ENCODE measurements around the gene ANKRD10. TPM values are rescaled to one million over a fixed set of nuclear protein-coding genes. Genes with fewer than 3 reads are reported as not detected.

Gene ANKRD10
- total and polyA plus RNA-seq, 10 of the 15 experiments (the other 5 are each of a cell fraction or from before 2014, with no cell fraction given) = 47.1 to 199 (median 97.2) TPM

DNA sequence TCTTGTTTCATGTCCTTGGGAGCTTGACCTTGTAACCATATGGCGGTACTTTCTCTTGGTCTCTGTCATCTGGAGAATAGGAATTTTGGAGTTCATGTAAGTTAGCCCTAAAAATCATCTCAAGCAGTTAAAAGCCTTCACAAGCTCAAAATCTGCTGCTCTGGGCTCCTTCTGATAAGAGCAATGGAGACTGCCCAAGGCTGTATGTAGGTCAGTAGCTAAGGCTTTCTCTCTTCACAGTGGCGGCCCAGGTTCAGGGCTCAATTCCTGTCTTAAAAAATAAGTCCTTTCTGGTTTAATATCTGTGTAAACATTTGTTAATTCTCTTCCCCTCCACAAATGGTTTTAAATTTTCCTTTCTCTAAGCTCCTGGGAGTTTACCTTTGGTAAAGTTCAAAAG lies 45.3 kb upstream of the ANKRD10 start (continued):
- no peak for TF ChIP-seq RAD51 (IDR thresholded peaks at IDR 0.05)
- no peak for TF ChIP-seq NRF1 (conservative IDR thresholded peaks at IDR 0.05; ENCODE audit: low read depth, low read length)
- TF ChIP-seq TBL1XR1 (IDR thresholded peaks at IDR 0.05; ENCODE audit: low read depth, low read length) = no peak
- no peak for TF ChIP-seq TAF1 (IDR thresholded peaks at IDR 0.05; ENCODE audit: borderline replicate concordance, low read depth, low read length)
- TF ChIP-seq EED (IDR thresholded peaks at IDR 0.05; ENCODE audit: low read depth) = no peak
- no peak for TF ChIP-seq CHD1 (IDR thresholded peaks at IDR 0.05; ENCODE audit: low read depth, low read length)
- TF ChIP-seq, protein P1, sequence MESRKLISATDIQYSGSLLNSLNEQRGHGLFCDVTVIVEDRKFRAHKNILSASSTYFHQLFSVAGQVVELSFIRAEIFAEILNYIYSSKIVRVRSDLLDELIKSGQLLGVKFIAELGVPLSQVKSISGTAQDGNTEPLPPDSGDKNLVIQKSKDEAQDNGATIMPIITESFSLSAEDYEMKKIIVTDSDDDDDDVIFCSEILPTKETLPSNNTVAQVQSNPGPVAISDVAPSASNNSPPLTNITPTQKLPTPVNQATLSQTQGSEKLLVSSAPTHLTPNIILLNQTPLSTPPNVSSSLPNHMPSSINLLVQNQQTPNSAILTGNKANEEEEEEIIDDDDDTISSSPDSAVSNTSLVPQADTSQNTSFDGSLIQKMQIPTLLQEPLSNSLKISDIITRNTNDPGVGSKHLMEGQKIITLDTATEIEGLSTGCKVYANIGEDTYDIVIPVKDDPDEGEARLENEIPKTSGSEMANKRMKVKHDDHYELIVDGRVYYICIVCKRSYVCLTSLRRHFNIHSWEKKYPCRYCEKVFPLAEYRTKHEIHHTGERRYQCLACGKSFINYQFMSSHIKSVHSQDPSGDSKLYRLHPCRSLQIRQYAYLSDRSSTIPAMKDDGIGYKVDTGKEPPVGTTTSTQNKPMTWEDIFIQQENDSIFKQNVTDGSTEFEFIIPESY (IDR thresholded peaks at IDR 0.05) = no peak
- no peak for TF ChIP-seq ZNF384 (IDR thresholded peaks at IDR 0.05; ENCODE audit: borderline replicate concordance, low read depth, low read length)

DNA sequence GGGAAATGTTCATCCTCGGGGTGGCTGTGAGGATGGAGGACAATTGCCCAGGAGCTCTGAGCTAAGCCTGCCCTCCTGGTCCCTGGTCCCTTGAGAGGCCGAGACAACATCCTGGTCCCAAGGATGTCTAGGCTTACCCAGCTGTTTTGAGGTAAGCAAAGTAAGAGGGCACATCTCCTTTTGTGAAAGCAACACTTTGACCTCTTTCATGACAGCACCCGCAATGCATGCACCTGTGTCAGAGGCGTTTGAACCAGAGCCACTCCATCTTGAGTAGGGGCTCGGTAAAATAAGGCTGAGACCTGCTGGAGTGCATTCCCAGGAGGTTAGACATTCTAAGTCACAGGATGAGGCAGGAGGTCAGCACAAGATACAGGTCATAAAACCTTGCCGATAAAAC lies 43.1 kb upstream of the ANKRD10 start:
- ATAC-seq (no peak), FAIRE-seq (no peak), DNase-seq (ENCODE audit: low read depth, low spot score) (no peak)
- H3K9me3 ChIP-seq (replicated peaks; ENCODE audit: control insufficient read depth, insufficient read depth, low read length) = no peaks in the 10 kb centered on the region; the same call in 2 of the 3 replicates
- SMC1A ChIA-PET (ENCODE audit: uncharacterized antibody, unreplicated experiment) = no interaction called here
- no peaks in the 10 kb centered on the region for H3K36me3 ChIP-seq (ENCODE audit: control insufficient read depth in 2 of 2, insufficient read depth in 2 of 2, low read length in 1 of 2)
- H3K4me1 ChIP-seq (ENCODE audit: control insufficient read depth, insufficient read depth, low read length) = no peaks in the 10 kb centered on the region
- H2AFZ ChIP-seq (ENCODE audit: control insufficient read depth, low read depth, low read length) = no peak overlapping the region
- WGBS (ENCODE audit: insufficient coverage, insufficient replicate concordance, low lambda C conversion rate, missing lambda C conversion rate) = 28% methylated on average over 6 of the region's 6 CpGs
- no peaks in the 10 kb centered on the region for H3K27me3 ChIP-seq (replicated peaks in 1 of 2; ENCODE audit: control insufficient read depth in 2 of 2, insufficient read depth in 2 of 2, low read length in 1 of 2)
- intact Hi-C loops (cut with micrococcal nuclease; ENCODE audit: unreplicated experiment) = no loop called here
- in situ Hi-C loops (cut with MboI) = no loop called here
- H3K79me2 ChIP-seq (ENCODE audit: control insufficient read depth, insufficient read depth, low read length) = no peaks in the 10 kb centered on the region
- BruUV-seq (replicated peaks) = no TSS peak
- POLR2A ChIA-PET = no interaction called here
- H3K4me2 ChIP-seq (ENCODE audit: control insufficient read depth, insufficient read depth) = no peak overlapping the region
- CTCF ChIA-PET = no interaction called here
- H4K20me1 ChIP-seq (ENCODE audit: control insufficient read depth, insufficient read depth) = no peaks in the 10 kb centered on the region
- RAD21 ChIA-PET (ENCODE audit: unreplicated experiment) = no interaction called here
- H3K27ac ChIP-seq (ENCODE audit: control insufficient read depth, insufficient read depth) = no peak overlapping the region
- H3K4me3 ChIP-seq = no peak overlapping the region
- H3K9ac ChIP-seq (ENCODE audit: control insufficient read depth, insufficient read depth, low read length) = no peak overlapping the region
- TF ChIP-seq NR2F1 (conservative IDR thresholded peaks at IDR 0.05) = no peak
- no peak for TF ChIP-seq ZZZ3 (IDR thresholded peaks at IDR 0.05; ENCODE audit: control insufficient read depth, insufficient read length, low read depth)
- TF ChIP-seq HDAC2 (IDR thresholded peaks at IDR 0.05) = no peak
- no peak for TF ChIP-seq SIX5 (IDR thresholded peaks at IDR 0.05; ENCODE audit: low read depth, low read length, severe bottlenecking)
- no peak for TF ChIP-seq RFX5 (IDR thresholded peaks at IDR 0.05; ENCODE audit: low read depth, low read length)
- TF ChIP-seq, protein P2, sequence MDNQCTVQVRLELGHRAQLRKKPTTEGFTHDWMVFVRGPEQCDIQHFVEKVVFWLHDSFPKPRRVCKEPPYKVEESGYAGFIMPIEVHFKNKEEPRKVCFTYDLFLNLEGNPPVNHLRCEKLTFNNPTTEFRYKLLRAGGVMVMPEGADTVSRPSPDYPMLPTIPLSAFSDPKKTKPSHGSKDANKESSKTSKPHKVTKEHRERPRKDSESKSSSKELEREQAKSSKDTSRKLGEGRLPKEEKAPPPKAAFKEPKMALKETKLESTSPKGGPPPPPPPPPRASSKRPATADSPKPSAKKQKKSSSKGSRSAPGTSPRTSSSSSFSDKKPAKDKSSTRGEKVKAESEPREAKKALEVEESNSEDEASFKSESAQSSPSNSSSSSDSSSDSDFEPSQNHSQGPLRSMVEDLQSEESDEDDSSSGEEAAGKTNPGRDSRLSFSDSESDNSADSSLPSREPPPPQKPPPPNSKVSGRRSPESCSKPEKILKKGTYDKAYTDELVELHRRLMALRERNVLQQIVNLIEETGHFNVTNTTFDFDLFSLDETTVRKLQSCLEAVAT (IDR thresholded peaks at IDR 0.05) = no peak
- no peak for TF ChIP-seq ZNF207 (IDR thresholded peaks at IDR 0.05; ENCODE audit: borderline replicate concordance)
- TF ChIP-seq YY1 (IDR thresholded peaks at IDR 0.05; ENCODE audit: low read depth, low read length) = no peak
- TF ChIP-seq SREBF1 (IDR thresholded peaks at IDR 0.05; ENCODE audit: low read length) = no peak
- TF ChIP-seq RAD21 (IDR thresholded peaks at IDR 0.05; ENCODE audit: insufficient read depth, low read depth, low read length) = no peak
- no peak for TF ChIP-seq ZNF622 (IDR thresholded peaks at IDR 0.05)
- no peak for TF ChIP-seq POLR2AphosphoS5 (IDR thresholded peaks at IDR 0.05; ENCODE audit: low read length)
- TF ChIP-seq STAT3 (IDR thresholded peaks at IDR 0.05; ENCODE audit: low read depth, low read length) = no peak
- TF ChIP-seq, protein P3, sequence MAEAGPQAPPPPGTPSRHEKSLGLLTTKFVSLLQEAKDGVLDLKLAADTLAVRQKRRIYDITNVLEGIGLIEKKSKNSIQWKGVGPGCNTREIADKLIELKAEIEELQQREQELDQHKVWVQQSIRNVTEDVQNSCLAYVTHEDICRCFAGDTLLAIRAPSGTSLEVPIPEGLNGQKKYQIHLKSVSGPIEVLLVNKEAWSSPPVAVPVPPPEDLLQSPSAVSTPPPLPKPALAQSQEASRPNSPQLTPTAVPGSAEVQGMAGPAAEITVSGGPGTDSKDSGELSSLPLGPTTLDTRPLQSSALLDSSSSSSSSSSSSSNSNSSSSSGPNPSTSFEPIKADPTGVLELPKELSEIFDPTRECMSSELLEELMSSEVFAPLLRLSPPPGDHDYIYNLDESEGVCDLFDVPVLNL (IDR thresholded peaks at IDR 0.05; ENCODE audit: low read depth, low read length) = no peak
- no peak for TF ChIP-seq CEBPB (IDR thresholded peaks at IDR 0.05; ENCODE audit: borderline replicate concordance in 1 of 2, low read depth in 2 of 2, low read length in 2 of 2)
